ENCODE results near the gene TSSK6. TPM values are rescaled to one million over a fixed set of nuclear protein-coding genes. Genes with fewer than 3 reads are reported as not detected.

The TSSK6 gene
- total and polyA plus RNA-seq, 10 of the 15 experiments (the other 5 are each of a cell fraction or from before 2014, with no cell fraction given): 0.06 to 3.6 (median 0.98) TPM; not detected in 2

DNA sequence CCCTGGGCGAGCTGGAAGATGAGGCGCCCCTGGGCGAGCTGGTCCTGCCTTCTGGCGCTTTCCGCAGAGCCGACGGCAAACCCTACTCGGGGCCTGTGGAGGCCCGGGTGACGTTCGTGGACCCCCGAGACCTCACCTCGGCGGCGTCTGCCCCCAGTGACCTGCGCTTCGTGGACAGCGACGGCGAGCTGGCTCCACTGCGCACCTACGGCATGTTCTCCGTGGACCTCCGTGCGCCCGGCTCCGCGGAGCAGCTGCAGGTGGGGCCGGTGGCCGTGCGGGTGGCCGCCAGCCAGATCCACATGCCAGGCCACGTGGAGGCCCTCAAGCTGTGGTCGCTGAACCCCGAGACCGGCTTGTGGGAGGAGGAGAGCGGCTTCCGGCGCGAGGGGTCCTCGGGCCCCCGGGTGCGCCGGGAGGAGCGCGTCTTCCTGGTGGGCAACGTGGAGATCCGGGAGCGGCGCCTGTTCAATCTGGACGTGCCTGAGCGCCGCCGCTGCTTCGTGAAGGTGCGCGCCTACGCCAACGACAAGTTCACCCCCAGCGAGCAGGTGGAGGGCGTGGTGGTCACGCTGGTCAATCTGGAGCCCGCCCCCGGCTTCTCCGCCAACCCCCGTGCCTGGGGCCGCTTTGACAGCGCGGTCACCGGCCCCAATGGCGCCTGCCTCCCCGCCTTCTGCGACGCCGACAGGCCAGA, 29.1 kb upstream of the TSSK6 start (continued):
- TF ChIP-seq, protein P1, sequence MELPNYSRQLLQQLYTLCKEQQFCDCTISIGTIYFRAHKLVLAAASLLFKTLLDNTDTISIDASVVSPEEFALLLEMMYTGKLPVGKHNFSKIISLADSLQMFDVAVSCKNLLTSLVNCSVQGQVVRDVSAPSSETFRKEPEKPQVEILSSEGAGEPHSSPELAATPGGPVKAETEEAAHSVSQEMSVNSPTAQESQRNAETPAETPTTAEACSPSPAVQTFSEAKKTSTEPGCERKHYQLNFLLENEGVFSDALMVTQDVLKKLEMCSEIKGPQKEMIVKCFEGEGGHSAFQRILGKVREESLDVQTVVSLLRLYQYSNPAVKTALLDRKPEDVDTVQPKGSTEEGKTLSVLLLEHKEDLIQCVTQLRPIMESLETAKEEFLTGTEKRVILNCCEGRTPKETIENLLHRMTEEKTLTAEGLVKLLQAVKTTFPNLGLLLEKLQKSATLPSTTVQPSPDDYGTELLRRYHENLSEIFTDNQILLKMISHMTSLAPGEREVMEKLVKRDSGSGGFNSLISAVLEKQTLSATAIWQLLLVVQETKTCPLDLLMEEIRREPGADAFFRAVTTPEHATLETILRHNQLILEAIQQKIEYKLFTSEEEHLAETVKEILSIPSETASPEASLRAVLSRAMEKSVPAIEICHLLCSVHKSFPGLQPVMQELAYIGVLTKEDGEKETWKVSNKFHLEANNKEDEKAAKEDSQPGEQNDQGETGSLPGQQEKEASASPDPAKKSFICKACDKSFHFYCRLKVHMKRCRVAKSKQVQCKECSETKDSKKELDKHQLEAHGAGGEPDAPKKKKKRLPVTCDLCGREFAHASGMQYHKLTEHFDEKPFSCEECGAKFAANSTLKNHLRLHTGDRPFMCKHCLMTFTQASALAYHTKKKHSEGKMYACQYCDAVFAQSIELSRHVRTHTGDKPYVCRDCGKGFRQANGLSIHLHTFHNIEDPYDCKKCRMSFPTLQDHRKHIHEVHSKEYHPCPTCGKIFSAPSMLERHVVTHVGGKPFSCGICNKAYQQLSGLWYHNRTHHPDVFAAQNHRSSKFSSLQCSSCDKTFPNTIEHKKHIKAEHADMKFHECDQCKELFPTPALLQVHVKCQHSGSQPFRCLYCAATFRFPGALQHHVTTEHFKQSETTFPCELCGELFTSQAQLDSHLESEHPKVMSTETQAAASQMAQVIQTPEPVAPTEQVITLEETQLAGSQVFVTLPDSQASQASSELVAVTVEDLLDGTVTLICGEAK (IDR thresholded peaks at IDR 0.05; ENCODE audit: borderline replicate concordance): no peak
- no peak for TF ChIP-seq ASH2L (IDR thresholded peaks at IDR 0.05; ENCODE audit: borderline replicate concordance, low read depth)
- no peak for TF ChIP-seq PAX5 (IDR thresholded peaks at IDR 0.05; ENCODE audit: borderline replicate concordance, low read depth, low read length)
- no peak for TF ChIP-seq CHD4 (IDR thresholded peaks at IDR 0.05)
- TF ChIP-seq, protein P2, sequence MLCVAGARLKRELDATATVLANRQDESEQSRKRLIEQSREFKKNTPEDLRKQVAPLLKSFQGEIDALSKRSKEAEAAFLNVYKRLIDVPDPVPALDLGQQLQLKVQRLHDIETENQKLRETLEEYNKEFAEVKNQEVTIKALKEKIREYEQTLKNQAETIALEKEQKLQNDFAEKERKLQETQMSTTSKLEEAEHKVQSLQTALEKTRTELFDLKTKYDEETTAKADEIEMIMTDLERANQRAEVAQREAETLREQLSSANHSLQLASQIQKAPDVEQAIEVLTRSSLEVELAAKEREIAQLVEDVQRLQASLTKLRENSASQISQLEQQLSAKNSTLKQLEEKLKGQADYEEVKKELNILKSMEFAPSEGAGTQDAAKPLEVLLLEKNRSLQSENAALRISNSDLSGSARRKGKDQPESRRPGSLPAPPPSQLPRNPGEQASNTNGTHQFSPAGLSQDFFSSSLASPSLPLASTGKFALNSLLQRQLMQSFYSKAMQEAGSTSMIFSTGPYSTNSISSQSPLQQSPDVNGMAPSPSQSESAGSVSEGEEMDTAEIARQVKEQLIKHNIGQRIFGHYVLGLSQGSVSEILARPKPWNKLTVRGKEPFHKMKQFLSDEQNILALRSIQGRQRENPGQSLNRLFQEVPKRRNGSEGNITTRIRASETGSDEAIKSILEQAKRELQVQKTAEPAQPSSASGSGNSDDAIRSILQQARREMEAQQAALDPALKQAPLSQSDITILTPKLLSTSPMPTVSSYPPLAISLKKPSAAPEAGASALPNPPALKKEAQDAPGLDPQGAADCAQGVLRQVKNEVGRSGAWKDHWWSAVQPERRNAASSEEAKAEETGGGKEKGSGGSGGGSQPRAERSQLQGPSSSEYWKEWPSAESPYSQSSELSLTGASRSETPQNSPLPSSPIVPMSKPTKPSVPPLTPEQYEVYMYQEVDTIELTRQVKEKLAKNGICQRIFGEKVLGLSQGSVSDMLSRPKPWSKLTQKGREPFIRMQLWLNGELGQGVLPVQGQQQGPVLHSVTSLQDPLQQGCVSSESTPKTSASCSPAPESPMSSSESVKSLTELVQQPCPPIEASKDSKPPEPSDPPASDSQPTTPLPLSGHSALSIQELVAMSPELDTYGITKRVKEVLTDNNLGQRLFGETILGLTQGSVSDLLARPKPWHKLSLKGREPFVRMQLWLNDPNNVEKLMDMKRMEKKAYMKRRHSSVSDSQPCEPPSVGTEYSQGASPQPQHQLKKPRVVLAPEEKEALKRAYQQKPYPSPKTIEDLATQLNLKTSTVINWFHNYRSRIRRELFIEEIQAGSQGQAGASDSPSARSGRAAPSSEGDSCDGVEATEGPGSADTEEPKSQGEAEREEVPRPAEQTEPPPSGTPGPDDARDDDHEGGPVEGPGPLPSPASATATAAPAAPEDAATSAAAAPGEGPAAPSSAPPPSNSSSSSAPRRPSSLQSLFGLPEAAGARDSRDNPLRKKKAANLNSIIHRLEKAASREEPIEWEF (IDR thresholded peaks at IDR 0.05; ENCODE audit: insufficient replicate concordance, low read depth, low read length): no peak
- TF ChIP-seq, protein P3, sequence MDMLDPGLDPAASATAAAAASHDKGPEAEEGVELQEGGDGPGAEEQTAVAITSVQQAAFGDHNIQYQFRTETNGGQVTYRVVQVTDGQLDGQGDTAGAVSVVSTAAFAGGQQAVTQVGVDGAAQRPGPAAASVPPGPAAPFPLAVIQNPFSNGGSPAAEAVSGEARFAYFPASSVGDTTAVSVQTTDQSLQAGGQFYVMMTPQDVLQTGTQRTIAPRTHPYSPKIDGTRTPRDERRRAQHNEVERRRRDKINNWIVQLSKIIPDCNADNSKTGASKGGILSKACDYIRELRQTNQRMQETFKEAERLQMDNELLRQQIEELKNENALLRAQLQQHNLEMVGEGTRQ (IDR thresholded peaks at IDR 0.05; ENCODE audit: borderline replicate concordance, low read depth, low read length): no peak
- TF ChIP-seq TCF3 (IDR thresholded peaks at IDR 0.05; ENCODE audit: borderline replicate concordance, insufficient read depth, low read depth, low read length): no peak
- TF ChIP-seq NFXL1 (IDR thresholded peaks at IDR 0.05; ENCODE audit: borderline replicate concordance): no peak
- no peak for TF ChIP-seq NFYB (IDR thresholded peaks at IDR 0.05; ENCODE audit: insufficient read depth, low read depth, low read length)
- TF ChIP-seq, protein P4, sequence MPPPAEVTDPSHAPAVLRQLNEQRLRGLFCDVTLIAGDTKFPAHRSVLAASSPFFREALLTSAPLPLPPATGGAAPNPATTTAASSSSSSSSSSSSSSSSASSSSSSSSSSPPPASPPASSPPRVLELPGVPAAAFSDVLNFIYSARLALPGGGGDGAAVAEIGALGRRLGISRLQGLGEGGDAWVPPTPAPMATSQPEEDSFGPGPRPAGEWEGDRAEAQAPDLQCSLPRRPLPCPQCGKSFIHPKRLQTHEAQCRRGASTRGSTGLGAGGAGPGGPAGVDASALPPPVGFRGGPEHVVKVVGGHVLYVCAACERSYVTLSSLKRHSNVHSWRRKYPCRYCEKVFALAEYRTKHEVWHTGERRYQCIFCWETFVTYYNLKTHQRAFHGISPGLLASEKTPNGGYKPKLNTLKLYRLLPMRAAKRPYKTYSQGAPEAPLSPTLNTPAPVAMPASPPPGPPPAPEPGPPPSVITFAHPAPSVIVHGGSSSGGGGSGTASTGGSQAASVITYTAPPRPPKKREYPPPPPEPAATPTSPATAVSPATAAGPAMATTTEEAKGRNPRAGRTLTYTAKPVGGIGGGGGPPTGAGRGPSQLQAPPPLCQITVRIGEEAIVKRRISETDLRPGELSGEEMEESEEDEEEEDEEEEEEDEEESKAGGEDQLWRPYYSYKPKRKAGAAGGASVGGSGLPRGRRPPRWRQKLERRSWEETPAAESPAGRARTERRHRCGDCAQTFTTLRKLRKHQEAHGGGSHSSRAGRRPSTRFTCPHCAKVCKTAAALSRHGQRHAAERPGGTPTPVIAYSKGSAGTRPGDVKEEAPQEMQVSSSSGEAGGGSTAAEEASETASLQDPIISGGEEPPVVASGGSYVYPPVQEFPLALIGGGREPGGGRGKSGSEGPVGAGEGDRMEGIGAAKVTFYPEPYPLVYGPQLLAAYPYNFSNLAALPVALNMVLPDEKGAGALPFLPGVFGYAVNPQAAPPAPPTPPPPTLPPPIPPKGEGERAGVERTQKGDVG (CRISPR knock-in tag; IDR thresholded peaks at IDR 0.05): no peak

Data from GM12878 (cell line).